HG02970 (cell line): Measurements from ENCODE around the gene MARCHF9.
A peak's percentile ranks its signal among the peaks of the same experiment; 100 is the strongest.

Experiments
- ATAC-seq: cut with Tn5 transposase; IDR thresholded peaks from one replicate; pipeline ENCODE4 v1.9.1; 2021; ENCODE audit warnings: mild to moderate bottlenecking, moderate library complexity, moderate number of reproducible peaks; ENCODE audit not compliant: unreplicated experiment, low FRiP score

Gene MARCHF9

GRCh38 chr12:57724003-57724935, 30.6 kb upstream of the MARCHF9 start:
- ATAC-seq, result no peak

- no peak for ATAC-seq
These were observed 29.8 kb upstream of the MARCHF9 start for GRCh38 chr12:57724936-57725740.

- ATAC-seq, result no peak
These were observed 29.1 kb upstream of the MARCHF9 start for GRCh38 chr12:57725851-57726150.

- peak; percentile 31 for ATAC-seq
These were observed 28.6 kb upstream of the MARCHF9 start for GRCh38 chr12:57726151-57726883.

GRCh38 chr12:57726884-57727757, 27.8 kb upstream of the MARCHF9 start:
- no peak for ATAC-seq

- ATAC-seq, result no peak
These were observed 27.0 kb upstream of the MARCHF9 start for GRCh38 chr12:57727758-57728395.

GRCh38 chr12:57729321-57729844, 25.5 kb upstream of the MARCHF9 start:
- ATAC-seq, result no peak

- no peak for ATAC-seq
These were observed 24.4 kb upstream of the MARCHF9 start for GRCh38 chr12:57730336-57731067.

GRCh38 chr12:57731411-57732080, 23.4 kb upstream of the MARCHF9 start:
- no peak for ATAC-seq

GRCh38 chr12:57732270-57732669, 22.6 kb upstream of the MARCHF9 start:
- ATAC-seq, result no peak

GRCh38 chr12:57732726-57733593, 21.9 kb upstream of the MARCHF9 start:
- no peak for ATAC-seq

- no peak for ATAC-seq
These were observed 21.0 kb upstream of the MARCHF9 start for GRCh38 chr12:57733928-57734327.

GRCh38 chr12:57734591-57734990, 20.3 kb upstream of the MARCHF9 start:
- no peak for ATAC-seq

- ATAC-seq, result no peak
These were observed 19.6 kb upstream of the MARCHF9 start for GRCh38 chr12:57735198-57735855.

- ATAC-seq, result no peak
These were observed 18.8 kb upstream of the MARCHF9 start for GRCh38 chr12:57735952-57736740.
